ENCODE results near the gene POMT2. TPM values are rescaled to one million over a fixed set of nuclear protein-coding genes. Genes with fewer than 3 reads are reported as not detected.

Gene POMT2
- total RNA-seq, 2 donors from 2014 or later, result 16.1 to 33.1 TPM

DNA sequence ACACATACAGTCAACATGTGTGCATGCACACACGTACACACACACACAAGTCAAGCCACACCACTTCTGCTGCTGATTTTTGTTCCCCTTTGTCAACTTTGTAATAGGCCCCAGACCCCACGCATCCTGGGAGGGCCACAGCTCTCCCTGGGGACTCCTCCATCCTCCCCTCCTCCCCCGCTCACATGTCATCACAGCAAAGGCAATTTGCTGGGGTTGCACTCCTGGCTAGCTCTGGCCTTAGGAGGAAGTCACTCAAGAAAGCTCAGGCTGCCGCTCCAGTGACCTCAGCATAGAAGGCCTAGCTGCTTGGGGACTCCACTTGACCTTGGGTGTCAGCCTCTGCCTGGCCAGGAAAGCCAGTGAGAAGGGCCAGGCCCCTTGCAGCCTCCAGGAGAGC is 76.8 kb downstream of the POMT2 start:
- no peaks in the 10 kb centered on the region for H3K4me1 Mint-ChIP-seq (ENCODE audit: low read depth in 2 of 2)
- H3K4me3 Mint-ChIP-seq, result no peak overlapping the region
- DNase-seq (ENCODE audit: low spot score), result no peak
- no peaks in the 10 kb centered on the region for H3K9me3 Mint-ChIP-seq
- no peaks in the 10 kb centered on the region for H3K36me3 Mint-ChIP-seq
- H3K27me3 Mint-ChIP-seq, result peaks cover 0 to 4% of the 10 kb centered on the region in 2 donors
- no peak for ATAC-seq
- H3K27ac Mint-ChIP-seq, result no peak overlapping the region

DNA sequence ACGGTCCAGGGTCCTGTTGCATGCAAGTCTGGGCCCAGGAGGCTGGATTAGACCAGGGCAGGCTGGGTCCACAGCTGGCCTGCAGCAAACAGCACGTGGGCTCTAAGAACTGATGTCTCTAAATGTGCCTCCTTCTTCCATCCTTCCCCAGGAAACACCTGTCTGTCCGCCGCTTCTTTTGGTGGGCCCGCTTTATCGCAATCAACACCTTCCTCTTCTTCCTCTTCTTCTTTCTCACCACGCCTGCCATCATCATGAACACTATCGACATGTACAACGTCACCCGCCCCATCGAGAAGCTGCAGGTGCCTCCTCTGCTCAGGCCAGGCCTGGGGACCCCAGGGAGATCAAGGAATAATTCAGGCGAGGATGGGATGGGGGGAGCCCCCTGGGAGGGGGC is 77.9 kb downstream of the POMT2 start:
- no peak overlapping the region for H3K27ac Mint-ChIP-seq
- H3K36me3 Mint-ChIP-seq, result no peaks in the 10 kb centered on the region
- no peak overlapping the region for H3K4me3 Mint-ChIP-seq

DNA sequence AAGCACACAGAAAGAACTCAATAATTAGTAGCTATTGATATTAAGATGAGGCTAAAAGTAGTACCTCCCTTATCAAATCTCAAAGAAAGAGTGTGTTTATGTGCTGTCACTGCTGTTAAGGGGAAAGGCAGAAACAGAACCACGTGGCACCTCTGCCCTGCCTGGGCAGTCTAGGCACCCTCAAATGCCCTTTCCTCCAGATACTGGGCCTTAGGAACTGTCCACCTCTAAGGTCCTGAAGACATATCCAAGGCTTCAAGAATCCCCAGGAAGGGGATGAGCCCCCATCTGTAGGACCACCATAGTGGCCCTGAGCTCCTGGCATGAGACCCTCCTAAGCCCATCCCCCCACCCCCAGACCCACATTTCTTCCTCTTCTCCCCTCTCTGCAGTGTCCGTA is 78.7 kb downstream of the POMT2 start:
- Mint-ChIP-seq H3K9me3 (no peaks in the 10 kb centered on the region), H3K27me3 (peaks cover 0 to 4% of the 10 kb centered on the region in 2 donors), H3K4me3 (no peak overlapping the region), H3K36me3 (no peaks in the 10 kb centered on the region), H3K27ac (no peak overlapping the region), H3K4me1 (ENCODE audit: low read depth in 2 of 2) (no peaks in the 10 kb centered on the region)
- ATAC-seq, result no peak
- DNase-seq (ENCODE audit: low spot score), result no peak

More for the DNA sequence above, 77.9 kb downstream of the POMT2 start:
- ATAC-seq (no peak), DNase-seq (ENCODE audit: low spot score) (no peak)
- peaks cover 0 to 4% of the 10 kb centered on the region in 2 donors for H3K27me3 Mint-ChIP-seq
- H3K9me3 Mint-ChIP-seq, result no peaks in the 10 kb centered on the region
- H3K4me1 Mint-ChIP-seq (ENCODE audit: low read depth in 2 of 2), result no peaks in the 10 kb centered on the region

DNA sequence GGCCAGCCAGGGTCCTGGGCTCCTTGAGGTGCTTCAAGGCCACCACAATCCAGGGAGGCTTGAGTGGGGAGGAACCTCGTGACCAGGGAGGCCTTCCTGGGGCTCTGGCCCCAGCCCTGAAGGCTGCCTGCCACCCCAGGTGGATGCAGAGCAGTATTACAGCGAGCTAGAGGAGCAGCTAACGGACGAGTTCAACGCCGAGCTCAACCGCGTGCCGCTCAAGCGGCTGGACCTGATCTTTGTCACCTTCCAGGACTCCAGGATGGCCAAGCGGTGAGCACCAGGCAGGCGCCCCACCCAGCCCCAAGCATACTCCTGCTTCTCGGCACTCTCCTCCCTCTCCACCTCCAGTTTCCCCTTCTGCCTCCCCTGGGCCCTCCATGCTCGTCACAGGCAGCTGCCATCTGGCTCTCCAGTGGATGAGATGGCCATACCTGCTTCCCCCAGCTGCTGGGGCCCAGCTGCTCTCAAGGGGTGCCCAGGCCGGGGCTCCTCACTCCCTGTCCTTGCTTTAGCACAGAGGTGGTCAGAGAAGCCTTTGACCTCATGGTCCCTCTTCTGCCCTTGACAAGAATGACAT is 80.3 kb downstream of the POMT2 start:
- Mint-ChIP-seq H3K36me3 (no peaks in the 10 kb centered on the region), H3K4me1 (ENCODE audit: low read depth in 2 of 2) (no peaks in the 10 kb centered on the region), H3K9me3 (no peaks in the 10 kb centered on the region), H3K27ac (no peak overlapping the region), H3K27me3 (no peaks in the 10 kb centered on the region), H3K4me3 (no peak overlapping the region)
- ATAC-seq (no peak), DNase-seq (ENCODE audit: low spot score) (no peak)

DNA sequence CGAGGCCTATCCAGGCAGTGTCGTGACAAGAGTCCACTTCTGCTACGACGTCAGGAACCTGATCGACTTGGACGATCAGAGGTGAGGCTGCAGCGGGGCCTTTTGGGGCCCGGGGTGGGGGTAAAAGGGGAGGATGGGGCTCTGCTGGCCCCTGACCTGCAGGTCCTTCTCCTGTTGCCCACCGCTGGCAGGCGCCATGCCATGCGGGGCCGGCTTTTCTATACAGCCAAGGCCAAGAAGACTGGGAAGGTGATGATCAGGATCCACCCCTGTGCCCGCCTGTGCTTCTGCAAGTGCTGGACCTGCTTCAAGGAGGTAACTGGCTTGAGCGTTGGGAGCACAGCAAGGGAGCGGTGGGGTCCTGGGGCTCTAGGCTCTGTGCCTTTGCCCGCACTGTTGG is 81.3 kb downstream of the POMT2 start:
- H3K4me3 Mint-ChIP-seq, result no peak overlapping the region
- H3K4me1 Mint-ChIP-seq (ENCODE audit: low read depth in 2 of 2), result no peaks in the 10 kb centered on the region
- no peaks in the 10 kb centered on the region for H3K36me3 Mint-ChIP-seq
- H3K27ac Mint-ChIP-seq, result no peak overlapping the region
- H3K27me3 Mint-ChIP-seq, result no peaks in the 10 kb centered on the region
- ATAC-seq (no peak), DNase-seq (ENCODE audit: low spot score) (no peak)
- no peaks in the 10 kb centered on the region for H3K9me3 Mint-ChIP-seq

DNA sequence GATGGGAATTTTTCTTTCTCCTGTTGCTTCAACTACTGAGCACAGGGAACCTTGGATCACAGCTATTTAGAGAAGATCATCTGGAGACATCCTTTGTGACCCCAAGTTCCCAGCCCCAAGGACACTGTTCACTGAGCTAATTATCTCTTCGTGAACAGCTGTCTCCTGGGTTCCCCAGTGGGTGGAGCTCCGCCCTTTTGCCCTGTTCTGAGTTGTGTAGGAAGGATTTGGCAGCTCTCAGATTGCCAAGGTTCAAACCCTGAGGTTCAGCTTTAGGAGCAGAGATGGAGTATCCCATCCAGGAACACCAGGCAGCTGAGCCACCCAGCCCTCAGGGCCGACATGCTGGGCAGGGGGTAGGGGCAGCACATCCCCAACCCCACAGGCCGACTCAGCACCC is 81.7 kb downstream of the POMT2 start:
- Mint-ChIP-seq H3K4me1 (ENCODE audit: low read depth in 2 of 2) (no peaks in the 10 kb centered on the region), H3K4me3 (no peak overlapping the region), H3K36me3 (no peaks in the 10 kb centered on the region), H3K27ac (no peak overlapping the region), H3K27me3 (no peaks in the 10 kb centered on the region), H3K9me3 (no peaks in the 10 kb centered on the region)
- no peak for DNase-seq (ENCODE audit: low spot score)
- ATAC-seq, result no peak

DNA sequence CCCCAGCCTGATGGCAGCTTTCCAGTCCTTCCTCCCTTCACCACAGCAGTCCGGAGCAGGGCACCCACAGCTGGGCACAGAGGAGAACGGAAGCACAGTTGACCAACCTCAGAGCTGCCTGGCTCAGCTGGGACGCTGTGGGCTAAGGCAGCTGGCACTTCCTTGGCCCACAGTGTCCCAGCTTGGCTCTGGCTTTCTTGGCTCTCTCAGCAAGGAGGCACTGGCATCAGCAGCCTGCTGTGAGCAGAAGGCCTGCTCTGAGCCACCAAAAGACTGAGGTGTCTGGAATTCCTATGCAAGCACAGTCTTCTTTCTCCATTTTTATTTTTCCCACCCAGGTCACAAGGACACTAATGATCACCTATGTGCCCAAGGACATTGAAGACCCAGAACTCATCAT is 82.3 kb downstream of the POMT2 start:
- ATAC-seq, result no peak
- no peaks in the 10 kb centered on the region for H3K27me3 Mint-ChIP-seq
- no peaks in the 10 kb centered on the region for H3K4me1 Mint-ChIP-seq (ENCODE audit: low read depth in 2 of 2)
- H3K27ac Mint-ChIP-seq, result no peak overlapping the region
- no peaks in the 10 kb centered on the region for H3K9me3 Mint-ChIP-seq
- no peak overlapping the region for H3K4me3 Mint-ChIP-seq
- no peaks in the 10 kb centered on the region for H3K36me3 Mint-ChIP-seq
- DNase-seq (ENCODE audit: low spot score), result no peak

DNA sequence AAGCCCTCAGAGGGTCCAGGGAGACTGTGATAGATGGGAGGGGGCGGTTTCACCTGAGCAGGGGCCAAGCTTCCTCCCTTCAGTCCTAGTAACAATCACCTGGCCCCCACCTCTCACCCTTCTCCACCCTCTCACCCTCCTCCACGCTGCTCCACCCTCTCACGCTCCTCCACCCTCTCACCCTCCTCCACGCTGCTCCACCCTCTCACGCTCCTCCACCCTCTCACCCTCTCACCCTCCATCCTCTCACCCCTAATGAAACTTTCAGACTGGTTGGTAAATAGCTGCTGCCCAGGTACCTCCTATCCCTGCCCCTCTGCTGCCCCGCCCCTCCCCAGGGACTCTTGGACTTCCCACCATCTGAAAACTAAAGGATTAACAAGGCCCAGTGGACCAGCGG is 83.9 kb downstream of the POMT2 start:
- H3K27ac Mint-ChIP-seq, result no peak overlapping the region
- no peaks in the 10 kb centered on the region for H3K4me1 Mint-ChIP-seq (ENCODE audit: low read depth in 2 of 2)

DNA sequence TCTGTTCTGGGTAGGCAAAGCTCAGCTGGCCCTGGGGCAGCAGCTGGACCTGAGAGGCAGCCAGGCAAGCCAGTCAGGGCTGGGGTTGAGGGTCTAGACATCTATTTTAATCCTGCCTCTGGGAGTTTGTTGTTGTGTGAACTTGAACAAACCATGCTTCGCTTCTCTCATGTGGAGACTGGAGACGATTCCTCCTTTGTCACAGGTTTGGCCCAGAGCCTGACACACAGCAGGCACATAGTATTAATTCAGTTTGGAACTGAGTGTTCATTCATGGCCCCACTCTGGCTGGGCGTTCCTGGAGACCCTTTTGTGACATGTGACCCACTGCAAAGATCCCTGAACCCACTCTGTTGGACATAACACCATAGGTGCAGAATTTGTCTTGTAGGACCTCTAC is 89.0 kb downstream of the POMT2 start:
- Mint-ChIP-seq H3K4me3 (no peak overlapping the region), H3K27ac (no peak overlapping the region), H3K9me3 (no peaks in the 10 kb centered on the region), H3K4me1 (ENCODE audit: low read depth in 2 of 2) (no peaks in the 10 kb centered on the region), H3K36me3 (no peaks in the 10 kb centered on the region), H3K27me3 (peaks cover 0 to 3% of the 10 kb centered on the region in 2 donors)
- ATAC-seq (no peak), DNase-seq (ENCODE audit: low spot score) (no peak)

More for the DNA sequence above, 83.9 kb downstream of the POMT2 start:
- ATAC-seq (no peak), DNase-seq (ENCODE audit: low spot score) (no peak)
- H3K27me3 Mint-ChIP-seq, result no peaks in the 10 kb centered on the region
- H3K9me3 Mint-ChIP-seq, result no peaks in the 10 kb centered on the region
- H3K36me3 Mint-ChIP-seq, result no peaks in the 10 kb centered on the region
- no peak overlapping the region for H3K4me3 Mint-ChIP-seq

DNA sequence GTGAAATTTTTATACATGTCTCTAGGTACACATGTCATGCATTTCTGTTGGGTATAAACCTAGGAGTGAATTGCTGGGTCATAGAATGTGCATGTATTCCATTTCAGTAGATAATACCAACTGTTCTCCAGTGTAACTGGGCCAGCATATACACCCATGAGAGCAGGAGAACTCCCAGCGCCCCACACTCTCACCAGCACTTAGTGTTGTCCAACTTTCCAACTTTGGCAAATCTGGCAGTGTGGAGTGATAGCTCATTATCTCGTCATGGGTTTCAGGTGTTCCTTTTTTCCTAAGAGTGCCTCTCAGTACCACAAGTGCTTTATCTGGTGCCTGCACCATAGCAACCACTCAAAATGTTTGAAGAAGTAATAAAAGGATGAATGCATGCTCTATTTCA is 89.8 kb downstream of the POMT2 start:
- Mint-ChIP-seq H3K27me3 (peaks cover 0 to 3% of the 10 kb centered on the region in 2 donors), H3K9me3 (no peaks in the 10 kb centered on the region), H3K4me3 (no peak overlapping the region), H3K27ac (no peak overlapping the region), H3K36me3 (no peaks in the 10 kb centered on the region), H3K4me1 (ENCODE audit: low read depth in 2 of 2) (no peaks in the 10 kb centered on the region)
- ATAC-seq, result no peak
- DNase-seq (ENCODE audit: low spot score), result no peak

DNA sequence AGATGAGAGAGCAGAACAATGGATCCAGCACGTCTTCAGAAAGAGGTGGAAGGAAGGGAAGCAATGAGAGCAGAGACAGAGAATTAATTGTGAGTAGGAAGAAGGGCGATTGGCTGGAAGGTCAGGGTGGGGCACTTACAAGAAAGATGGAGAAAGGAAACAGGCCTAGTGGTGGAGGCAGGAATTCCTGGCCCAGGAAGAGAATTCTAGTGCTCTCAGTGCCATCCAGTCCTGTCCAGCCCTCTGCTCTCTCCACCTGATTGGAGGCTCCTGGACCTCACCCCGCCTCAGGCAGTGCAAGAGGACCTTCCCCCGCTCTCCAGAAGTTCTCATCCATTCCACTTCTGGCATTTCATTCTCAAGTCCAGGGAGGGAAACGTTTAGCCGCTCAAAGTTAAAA is 92.6 kb downstream of the POMT2 start:
- H3K27ac Mint-ChIP-seq, result no peak overlapping the region
- no peaks in the 10 kb centered on the region for H3K4me1 Mint-ChIP-seq (ENCODE audit: low read depth in 2 of 2)
- ATAC-seq (no peak), DNase-seq (ENCODE audit: low spot score) (no peak)
- H3K9me3 Mint-ChIP-seq, result no peaks in the 10 kb centered on the region
- H3K4me3 Mint-ChIP-seq, result no peak overlapping the region
- H3K27me3 Mint-ChIP-seq, result peaks cover 0 to 3% of the 10 kb centered on the region in 2 donors
- H3K36me3 Mint-ChIP-seq, result no peaks in the 10 kb centered on the region

DNA sequence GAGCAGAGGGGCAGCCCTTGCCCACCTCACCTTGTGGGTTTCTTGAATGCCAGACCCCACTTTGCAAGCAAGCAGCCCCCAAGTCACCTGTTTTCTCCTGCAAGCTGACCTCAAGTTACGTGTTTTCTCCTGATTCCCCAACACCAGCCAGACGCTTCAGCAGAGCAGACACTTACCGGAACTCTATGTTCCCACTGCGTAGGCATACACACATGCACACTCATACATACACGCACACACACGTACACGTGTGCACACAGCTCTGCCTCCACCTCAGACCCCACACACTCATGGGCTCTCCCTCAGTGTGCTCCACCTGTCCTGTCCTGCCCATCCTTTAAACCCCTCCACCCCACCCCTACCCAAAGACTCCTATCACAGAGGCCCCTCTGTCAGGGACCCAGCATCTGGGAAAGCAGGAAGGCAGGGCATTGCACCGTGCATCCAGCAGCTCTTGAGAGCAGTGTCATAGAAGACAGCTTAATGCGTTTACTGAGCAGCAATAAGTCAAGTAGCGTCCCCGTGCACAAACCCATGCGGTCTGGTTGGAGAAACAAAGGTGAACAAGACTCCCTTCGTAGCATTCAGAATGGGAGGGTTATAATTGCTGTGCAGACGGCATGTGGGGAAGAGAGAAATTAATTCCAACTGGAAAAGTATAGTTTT is 94.7 kb downstream of the POMT2 start:
- peaks cover 0 to 3% of the 10 kb centered on the region in 2 donors for H3K27me3 Mint-ChIP-seq
- H3K4me3 Mint-ChIP-seq, result no peak overlapping the region
- DNase-seq (ENCODE audit: low spot score), result no peak
- H3K9me3 Mint-ChIP-seq, result peaks cover 4% of the 10 kb centered on the region
- peaks cover 0 to 12% of the 10 kb centered on the region in 2 donors for H3K4me1 Mint-ChIP-seq (ENCODE audit: low read depth in 2 of 2)
- H3K27ac Mint-ChIP-seq, result no peak overlapping the region
- ATAC-seq, result peak in 1 of 2 donors; percentile 47
- H3K36me3 Mint-ChIP-seq, result no peaks in the 10 kb centered on the region

DNA sequence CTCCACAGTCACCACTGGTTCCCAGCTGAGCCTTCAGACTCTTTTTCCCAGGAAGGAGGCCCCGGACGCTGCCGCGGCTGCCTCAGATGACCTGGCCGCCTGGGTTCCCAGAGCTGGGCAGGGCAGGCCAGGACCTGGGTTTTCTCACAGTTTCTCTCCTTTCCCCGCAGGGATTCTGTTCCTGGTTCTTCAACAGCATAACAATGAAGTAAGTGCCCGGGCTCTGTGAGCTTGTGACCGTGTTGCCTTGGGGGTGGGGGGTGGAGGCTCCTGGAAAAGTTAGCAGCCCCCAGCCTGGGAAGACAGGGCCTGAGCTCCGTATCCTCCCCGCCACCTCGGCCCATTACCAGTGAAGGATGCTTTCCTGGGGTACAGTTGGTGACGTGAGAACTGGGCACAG is 95.4 kb downstream of the POMT2 start:
- Mint-ChIP-seq H3K4me3 (no peak overlapping the region), H3K27me3 (peaks cover 0 to 3% of the 10 kb centered on the region in 2 donors), H3K27ac (no peak overlapping the region), H3K4me1 (ENCODE audit: low read depth in 2 of 2) (peaks cover 0 to 15% of the 10 kb centered on the region in 2 donors), H3K9me3 (peaks cover 4% of the 10 kb centered on the region), H3K36me3 (no peaks in the 10 kb centered on the region)
- DNase-seq (ENCODE audit: low spot score), result no peak
- no peak for ATAC-seq
